CD4-positive, alpha-beta T cell (primary cell): Measurements from ENCODE around the gene SUMO2. TPM values are rescaled to one million over a fixed set of nuclear protein-coding genes. Genes with fewer than 3 reads are reported as not detected.
"Not testable (repeated sequence)": the region's sequence is repeated elsewhere in the genome, so short reads cannot be mapped to it uniquely, and the experiment has no call there.

ENCODE experiments used
- ATAC-seq: fragments of 200-7000 bp; cut with Tn5 transposase; one replicate; pipeline ENCODE4 v1.10.0; 2022; ENCODE audit warnings: mild to moderate bottlenecking; ENCODE audit not compliant: poor library complexity
- CTCF ChIA-PET: fragments of 350-600 bp; sonication (Branson Sonifier 250); formaldehyde crosslinking; loops from one replicate; lab custom pipeline; 2021; ENCODE audit warnings: antibody characterized with exemption, inconsistent platforms; lab: Charles Lee
- POLR2A ChIA-PET: fragments of 350-600 bp; sonication (Branson Sonifier 250); formaldehyde crosslinking; loops from one replicate; lab custom pipeline; 2021; ENCODE audit warnings: antibody characterized with exemption, inconsistent platforms; lab: Charles Lee
- DNase-seq, 14 experiments: peaks; one replicate each; pipeline ENCODE4 v3.0.0-alpha.2; 2013 to 2020; ENCODE audit warnings: mixed read lengths in 2 of 14
- H3K27ac ChIP-seq, 2 donors: one replicate each; pipeline versions ENCODE4 v1.5.1 to v1.7.0; 2013; ENCODE audit warnings: low read length in 2 of 2, low read depth in 1 of 2, mild to moderate bottlenecking in 1 of 2
- H3K27me3 ChIP-seq, 2 experiments: 1 replicate in 1 of 2; 2 replicates in 1 of 2; pipeline versions ENCODE4 v1.6.1 to v1.7.0; 2013; ENCODE audit warnings: low read length in 2 of 2, control low read depth in 1 of 2, mild to moderate bottlenecking in 1 of 2, moderate library complexity in 1 of 2; ENCODE audit not compliant: insufficient read depth in 2 of 2, control insufficient read depth in 1 of 2
- H3K36me3 ChIP-seq: one replicate; pipeline ENCODE4 v1.6.1; 2013; ENCODE audit warnings: low read length, control low read depth; ENCODE audit not compliant: insufficient read depth
- H3K4me1 ChIP-seq: one replicate; pipeline ENCODE4 v1.6.1; 2013; ENCODE audit warnings: low read length, control low read depth; ENCODE audit not compliant: insufficient read depth
- H3K4me3 ChIP-seq: one replicate; pipeline ENCODE4 v1.5.1; 2013; ENCODE audit warnings: mild to moderate bottlenecking, low read length, moderate library complexity
- H3K9me3 ChIP-seq, 2 experiments: 1 replicate in 1 of 2; 2 replicates in 1 of 2; pipeline versions ENCODE4 v1.6.1 to v1.7.0; 2013; ENCODE audit warnings: low read length in 2 of 2, mild to moderate bottlenecking in 2 of 2, control low read depth in 1 of 2, moderate library complexity in 1 of 2; ENCODE audit not compliant: control insufficient read depth in 1 of 2, insufficient read depth in 1 of 2
- H3K27ac Mint-ChIP-seq: one replicate; pipeline ENCODE4 v1.8.0; 2020; ENCODE audit warnings: mixed read lengths
- H3K27me3 Mint-ChIP-seq: one replicate; pipeline ENCODE4 v1.8.0; 2021; ENCODE audit warnings: mixed read lengths
- H3K36me3 Mint-ChIP-seq: one replicate; pipeline ENCODE4 v1.8.0; 2021; ENCODE audit warnings: low read depth, mixed read lengths
- H3K4me1 Mint-ChIP-seq: one replicate; pipeline ENCODE4 v1.8.0; 2021; ENCODE audit warnings: low read depth, mixed read lengths
- H3K4me3 Mint-ChIP-seq: one replicate; pipeline ENCODE4 v1.8.0; 2020; ENCODE audit warnings: mild to moderate bottlenecking, mixed read lengths
- H3K9me3 Mint-ChIP-seq: one replicate; pipeline ENCODE4 v1.8.0; 2020; ENCODE audit warnings: mixed read lengths
- intact Hi-C, 2 experiments: fragments of 100-400 bp; cut with DNase I in 1 of 2; cut with micrococcal nuclease in 1 of 2; formaldehyde crosslinking; loops; one replicate each; pipeline versions ENCODE4 v1.15.1 to v1.9.0; 2023 to 2025; cut with DNase I, micrococcal nuclease
- total RNA-seq, 174 experiments: library from RNA in 2 of 174; stranded (reverse) in 2 of 174; gene quantifications; one replicate each; pipeline ENCODE4 v1.2.3 and lab custom pipeline; 2021 to 2026
- TF ChIP-seq, protein P1 (sequence below): fragments of 200-600 bp; IDR thresholded peaks from one replicate; pipeline ENCODE4 v1.8.0; 2022; ENCODE audit warnings: antibody characterized with exemption, mild to moderate bottlenecking

The SUMO2 gene
- total RNA-seq, 2 experiments from 2014 or later = 207 to 228 TPM

DNA sequence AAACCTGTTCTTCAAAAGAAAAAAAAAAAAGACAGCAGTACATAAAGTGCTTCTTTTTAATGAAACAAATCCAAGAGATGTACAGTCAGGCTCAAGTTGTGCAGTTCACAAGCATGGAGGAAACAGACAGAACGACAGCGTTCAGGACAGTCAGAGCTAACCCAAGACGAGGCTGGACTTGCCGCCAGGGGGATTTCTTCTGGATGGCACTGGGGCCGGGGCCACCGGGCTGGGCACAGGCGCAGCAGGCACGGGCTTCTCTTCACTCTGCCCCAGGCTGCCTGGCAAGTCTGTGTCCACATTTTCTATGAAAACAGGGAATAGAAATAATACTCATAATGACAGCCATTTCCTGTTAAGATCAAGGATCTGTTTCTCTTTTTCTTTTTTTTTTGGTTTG is 46.8 kb downstream of the SUMO2 start:
- no peaks in the 10 kb centered on the region for H3K9me3 ChIP-seq
- Mint-ChIP-seq H3K27ac (peak overlapping the region; percentile 49), H3K27me3 (no peaks in the 10 kb centered on the region), H3K4me3 (no peak overlapping the region), H3K36me3 (peaks cover 6% of the 10 kb centered on the region), H3K4me1 (peaks cover 8% of the 10 kb centered on the region), H3K9me3 (no peaks in the 10 kb centered on the region)
- intact Hi-C loops = no loop called here
- POLR2A ChIA-PET = no interaction called here
- peaks cover 2% of the 10 kb centered on the region for H3K36me3 ChIP-seq
- ATAC-seq (no peak), DNase-seq (no peak)
- CTCF ChIA-PET = interaction anchor here (0.7 kb wide), 1 partner anchor 22 kb away, joined by 3 read pairs; no protein-coding TSS in a partner anchor
- H3K4me1 ChIP-seq = peaks cover 16% of the 10 kb centered on the region
- TF ChIP-seq, protein P1, sequence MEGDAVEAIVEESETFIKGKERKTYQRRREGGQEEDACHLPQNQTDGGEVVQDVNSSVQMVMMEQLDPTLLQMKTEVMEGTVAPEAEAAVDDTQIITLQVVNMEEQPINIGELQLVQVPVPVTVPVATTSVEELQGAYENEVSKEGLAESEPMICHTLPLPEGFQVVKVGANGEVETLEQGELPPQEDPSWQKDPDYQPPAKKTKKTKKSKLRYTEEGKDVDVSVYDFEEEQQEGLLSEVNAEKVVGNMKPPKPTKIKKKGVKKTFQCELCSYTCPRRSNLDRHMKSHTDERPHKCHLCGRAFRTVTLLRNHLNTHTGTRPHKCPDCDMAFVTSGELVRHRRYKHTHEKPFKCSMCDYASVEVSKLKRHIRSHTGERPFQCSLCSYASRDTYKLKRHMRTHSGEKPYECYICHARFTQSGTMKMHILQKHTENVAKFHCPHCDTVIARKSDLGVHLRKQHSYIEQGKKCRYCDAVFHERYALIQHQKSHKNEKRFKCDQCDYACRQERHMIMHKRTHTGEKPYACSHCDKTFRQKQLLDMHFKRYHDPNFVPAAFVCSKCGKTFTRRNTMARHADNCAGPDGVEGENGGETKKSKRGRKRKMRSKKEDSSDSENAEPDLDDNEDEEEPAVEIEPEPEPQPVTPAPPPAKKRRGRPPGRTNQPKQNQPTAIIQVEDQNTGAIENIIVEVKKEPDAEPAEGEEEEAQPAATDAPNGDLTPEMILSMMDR = no peak
- H3K4me3 ChIP-seq = no peak overlapping the region
- H3K27me3 ChIP-seq = no peaks in the 10 kb centered on the region
- no peak overlapping the region for H3K27ac ChIP-seq

DNA sequence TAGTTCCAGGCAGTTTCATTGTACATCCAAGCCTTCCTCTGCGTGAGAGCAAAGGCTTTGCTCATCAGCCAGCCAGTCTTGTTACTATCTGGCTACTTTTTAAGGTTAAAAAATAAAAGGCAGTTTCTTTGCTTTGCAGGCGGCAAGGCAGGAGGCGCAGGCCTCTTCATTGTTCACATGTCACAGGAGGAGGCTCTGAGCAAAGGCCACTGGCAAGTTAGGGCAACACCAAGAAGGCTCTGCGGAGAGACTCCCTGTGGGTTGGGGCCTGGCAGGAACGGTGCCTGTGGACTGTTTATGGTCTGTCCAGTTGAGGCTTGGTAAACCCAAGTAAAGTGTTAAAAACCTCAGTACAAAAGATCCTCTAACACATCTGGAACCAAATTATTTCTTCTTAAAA is 47.3 kb downstream of the SUMO2 start:
- TF ChIP-seq, protein P1 = no peak
- Mint-ChIP-seq H3K27ac (peak overlapping the region; percentile 49), H3K4me3 (no peak overlapping the region)

DNA sequence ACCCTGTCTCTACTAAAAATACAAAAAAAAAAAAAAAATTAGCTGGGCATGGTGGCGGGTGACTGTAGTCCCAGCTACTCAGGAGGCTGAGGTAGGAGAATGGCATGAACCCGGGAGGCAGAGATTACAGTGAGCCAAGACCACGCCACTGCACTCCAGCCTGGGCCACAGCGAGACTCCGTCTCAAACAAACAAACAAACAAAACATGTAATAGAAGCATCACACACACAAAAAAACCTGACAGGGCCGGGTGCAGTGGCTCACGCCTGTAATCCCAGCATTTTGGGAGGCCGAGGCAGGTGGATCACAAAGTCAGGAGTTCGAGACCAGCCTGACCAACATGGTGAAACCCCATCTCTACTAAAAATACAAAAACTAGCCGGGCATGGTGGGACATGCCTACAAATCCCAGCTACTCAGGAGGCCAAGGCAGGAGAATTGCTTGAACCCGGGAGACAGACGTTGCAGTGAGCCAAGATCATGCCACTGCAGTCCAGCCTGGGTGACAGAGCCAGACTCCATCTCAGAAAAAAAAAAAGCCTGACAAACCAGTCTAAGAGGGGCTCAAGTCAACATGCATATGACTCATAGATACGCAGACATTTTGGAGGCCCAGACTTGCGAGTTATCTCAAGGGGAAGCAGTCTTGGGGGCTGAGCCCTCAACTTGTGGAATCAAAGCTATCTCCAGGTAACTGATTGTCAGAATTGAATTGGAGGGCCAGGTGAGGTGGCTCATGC is 49.0 kb downstream of the SUMO2 start:
- peaks cover 17% of the 10 kb centered on the region for H3K36me3 ChIP-seq
- not testable (repeated sequence) for H3K27me3 ChIP-seq, H3K27ac ChIP-seq, ATAC-seq, H3K36me3 Mint-ChIP-seq, H3K4me1 Mint-ChIP-seq, H3K4me3 ChIP-seq, H3K27me3 Mint-ChIP-seq, DNase-seq, H3K9me3 ChIP-seq, H3K9me3 Mint-ChIP-seq, H3K27ac Mint-ChIP-seq
- intact Hi-C loops = loop anchor here (5.0 kb wide), 2 partner anchors 39 to 49 kb away; partner anchors contain the start of gene SUMO2 (in 1 of the 2)
- H3K4me3 Mint-ChIP-seq = peak overlapping the region; percentile 11
- peaks cover 21% of the 10 kb centered on the region for H3K4me1 ChIP-seq
- ChIA-PET CTCF (interaction anchor here (1.4 to 7.4 kb wide), 2 partner anchors 18 to 68 kb away, joined by 3 to 97 read pairs; no protein-coding TSS in a partner anchor), POLR2A (interaction anchor here (1.4 to 4.7 kb wide), 4 partner anchors 7 to 38 kb away, joined by 3 to 30 read pairs (median 8); partner anchors contain the start of gene JPT1)

More for the DNA sequence above, 47.3 kb downstream of the SUMO2 start:
- Histone ChIP-seq H3K36me3 (peaks cover 2% of the 10 kb centered on the region), H3K9me3 (no peaks in the 10 kb centered on the region), H3K4me3 (no peak overlapping the region), H3K27ac (peak overlapping the region in 1 of 2 donors; percentile 29), H3K4me1 (peaks cover 16% of the 10 kb centered on the region), H3K27me3 (no peaks in the 10 kb centered on the region)
- no peak for DNase-seq
- peaks cover 8% of the 10 kb centered on the region for H3K4me1 Mint-ChIP-seq
- no peaks in the 10 kb centered on the region for H3K9me3 Mint-ChIP-seq
- ATAC-seq = no peak
- H3K27me3 Mint-ChIP-seq = no peaks in the 10 kb centered on the region
- ChIA-PET POLR2A (no interaction called here), CTCF (interaction anchor here (0.7 kb wide), 1 partner anchor 21 kb away, joined by 3 read pairs; no protein-coding TSS in a partner anchor)
- H3K36me3 Mint-ChIP-seq = peaks cover 7% of the 10 kb centered on the region
- intact Hi-C loops = no loop called here
